Fibroblast of skin of right quadriceps (primary cell): ENCODE measurements around the gene CACNA2D1.

Source experiments
- DNase-seq: peaks from one replicate; pipeline ENCODE4 v3.0.0-alpha.2; 2013

CACNA2D1 gene

GRCh38 chr7:82443547-82444219 is at the start of gene CACNA2D1:
Gene CACNA2D1 (minus strand): TSS chr7:82443777.
- DNase-seq = peak; percentile 91

- peak; percentile 27 for DNase-seq
These were observed 38.0 kb upstream of the CACNA2D1 start for GRCh38 chr7:82481499-82482097.

- no peak for DNase-seq
These were observed 34.3 kb upstream of the CACNA2D1 start for GRCh38 chr7:82477733-82478515.

- DNase-seq = no peak
These were observed 29.4 kb upstream of the CACNA2D1 start for GRCh38 chr7:82472966-82473365.

- DNase-seq = no peak
These were observed 27.9 kb upstream of the CACNA2D1 start for GRCh38 chr7:82471351-82472020.

- no peak for DNase-seq
These were observed 25.6 kb upstream of the CACNA2D1 start for GRCh38 chr7:82469207-82469606.

- DNase-seq = no peak
These were observed 24.9 kb upstream of the CACNA2D1 start for GRCh38 chr7:82468435-82468834.

- DNase-seq = no peak
These were observed 23.4 kb upstream of the CACNA2D1 start for GRCh38 chr7:82467020-82467419.

- no peak for DNase-seq
These were observed 20.8 kb upstream of the CACNA2D1 start for GRCh38 chr7:82464372-82464771.

- DNase-seq = no peak
These were observed 11.7 kb upstream of the CACNA2D1 start for GRCh38 chr7:82455295-82455694.

GRCh38 chr7:82450759-82451158 is 7.2 kb upstream of the CACNA2D1 start:
- DNase-seq = no peak

GRCh38 chr7:82449910-82450309 is 6.3 kb upstream of the CACNA2D1 start:
- DNase-seq = no peak

- DNase-seq = no peak
These were observed 3.3 kb upstream of the CACNA2D1 start for GRCh38 chr7:82446897-82447296.

GRCh38 chr7:82445271-82445670 is 1.7 kb upstream of the CACNA2D1 start:
- DNase-seq = no peak

- DNase-seq = no peak
These were observed 788 bp upstream of the CACNA2D1 start for GRCh38 chr7:82444220-82444909.

GRCh38 chr7:82443036-82443546 is 486 bp downstream of the CACNA2D1 start:
- DNase-seq = peak; percentile 43

- no peak for DNase-seq
These were observed 1.0 kb downstream of the CACNA2D1 start for GRCh38 chr7:82442492-82443035.

GRCh38 chr7:82441669-82442478 is 1.7 kb downstream of the CACNA2D1 start:
- DNase-seq = peak; percentile 10

GRCh38 chr7:82438521-82438920 is 5.1 kb downstream of the CACNA2D1 start:
- no peak for DNase-seq

GRCh38 chr7:82435769-82436168 is 7.8 kb downstream of the CACNA2D1 start:
- no peak for DNase-seq

GRCh38 chr7:82434275-82435022 is 9.1 kb downstream of the CACNA2D1 start:
- DNase-seq = no peak
